Measurements from ENCODE around the gene DNPEP.

DNA sequence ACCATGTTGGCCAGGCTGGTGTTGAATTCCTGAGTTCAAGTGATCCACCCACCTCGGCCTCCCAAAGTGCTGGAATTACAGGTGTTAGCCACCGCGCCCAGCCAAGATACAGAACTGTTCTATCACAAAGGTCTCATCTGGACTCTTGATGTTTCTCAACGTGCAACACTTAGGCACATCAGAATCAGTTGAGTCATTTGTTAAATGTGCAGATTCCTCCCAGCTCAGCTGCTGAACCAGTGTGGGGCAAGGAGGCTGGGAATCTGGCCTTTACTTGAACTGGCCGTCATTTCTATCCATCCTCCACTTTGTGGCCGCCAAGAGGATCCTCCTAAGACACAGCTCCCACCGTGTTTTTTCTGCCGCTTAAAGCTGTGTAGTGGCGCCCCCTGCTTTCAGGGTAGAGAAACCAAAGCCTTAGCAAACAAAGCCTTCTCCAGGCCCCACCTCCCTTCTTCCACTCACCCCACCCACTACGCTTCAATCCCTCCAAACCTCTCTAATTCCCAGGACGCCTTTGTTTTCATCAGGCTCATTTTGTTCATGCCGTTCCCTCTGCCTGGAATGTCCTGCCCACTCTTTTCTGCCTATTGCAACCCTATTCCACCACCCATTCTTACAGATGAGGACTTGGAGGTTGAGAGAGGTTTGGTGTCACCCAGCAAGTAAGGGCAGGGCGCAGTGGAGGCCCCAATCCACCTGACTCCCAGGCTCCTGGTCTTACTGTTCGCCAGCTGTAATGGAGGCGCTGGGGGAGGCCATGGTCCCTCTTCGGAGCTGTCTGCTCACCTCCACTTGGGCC is 46.2 kb upstream of the DNPEP start:
- TF ChIP-seq, protein P1, sequence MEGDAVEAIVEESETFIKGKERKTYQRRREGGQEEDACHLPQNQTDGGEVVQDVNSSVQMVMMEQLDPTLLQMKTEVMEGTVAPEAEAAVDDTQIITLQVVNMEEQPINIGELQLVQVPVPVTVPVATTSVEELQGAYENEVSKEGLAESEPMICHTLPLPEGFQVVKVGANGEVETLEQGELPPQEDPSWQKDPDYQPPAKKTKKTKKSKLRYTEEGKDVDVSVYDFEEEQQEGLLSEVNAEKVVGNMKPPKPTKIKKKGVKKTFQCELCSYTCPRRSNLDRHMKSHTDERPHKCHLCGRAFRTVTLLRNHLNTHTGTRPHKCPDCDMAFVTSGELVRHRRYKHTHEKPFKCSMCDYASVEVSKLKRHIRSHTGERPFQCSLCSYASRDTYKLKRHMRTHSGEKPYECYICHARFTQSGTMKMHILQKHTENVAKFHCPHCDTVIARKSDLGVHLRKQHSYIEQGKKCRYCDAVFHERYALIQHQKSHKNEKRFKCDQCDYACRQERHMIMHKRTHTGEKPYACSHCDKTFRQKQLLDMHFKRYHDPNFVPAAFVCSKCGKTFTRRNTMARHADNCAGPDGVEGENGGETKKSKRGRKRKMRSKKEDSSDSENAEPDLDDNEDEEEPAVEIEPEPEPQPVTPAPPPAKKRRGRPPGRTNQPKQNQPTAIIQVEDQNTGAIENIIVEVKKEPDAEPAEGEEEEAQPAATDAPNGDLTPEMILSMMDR (IDR thresholded peaks at IDR 0.05; ENCODE audit: control extremely low read depth in 1 of 3, insufficient read depth in 1 of 3, low read depth in 1 of 3, low read length in 3 of 3), result peak; percentile 57 to 90 (median 82)
- TF ChIP-seq MAX (IDR thresholded peaks at IDR 0.05), result no peak; the same call in 1 of the 2 replicates
- TF ChIP-seq CBX5 (IDR thresholded peaks at IDR 0.05; ENCODE audit: low read depth, low read length), result no peak
- no peak for TF ChIP-seq PHF8 (conservative IDR thresholded peaks at IDR 0.05; ENCODE audit: low read depth, low read length)

All from H1 (cell line).